ENCODE data around the gene PBRM1. TPM values are rescaled to one million over a fixed set of nuclear protein-coding genes. Genes with fewer than 3 reads are reported as not detected.

The PBRM1 gene
- total RNA-seq, 4 donors from 2014 or later: 89.4 to 118 (median 114) TPM

DNA sequence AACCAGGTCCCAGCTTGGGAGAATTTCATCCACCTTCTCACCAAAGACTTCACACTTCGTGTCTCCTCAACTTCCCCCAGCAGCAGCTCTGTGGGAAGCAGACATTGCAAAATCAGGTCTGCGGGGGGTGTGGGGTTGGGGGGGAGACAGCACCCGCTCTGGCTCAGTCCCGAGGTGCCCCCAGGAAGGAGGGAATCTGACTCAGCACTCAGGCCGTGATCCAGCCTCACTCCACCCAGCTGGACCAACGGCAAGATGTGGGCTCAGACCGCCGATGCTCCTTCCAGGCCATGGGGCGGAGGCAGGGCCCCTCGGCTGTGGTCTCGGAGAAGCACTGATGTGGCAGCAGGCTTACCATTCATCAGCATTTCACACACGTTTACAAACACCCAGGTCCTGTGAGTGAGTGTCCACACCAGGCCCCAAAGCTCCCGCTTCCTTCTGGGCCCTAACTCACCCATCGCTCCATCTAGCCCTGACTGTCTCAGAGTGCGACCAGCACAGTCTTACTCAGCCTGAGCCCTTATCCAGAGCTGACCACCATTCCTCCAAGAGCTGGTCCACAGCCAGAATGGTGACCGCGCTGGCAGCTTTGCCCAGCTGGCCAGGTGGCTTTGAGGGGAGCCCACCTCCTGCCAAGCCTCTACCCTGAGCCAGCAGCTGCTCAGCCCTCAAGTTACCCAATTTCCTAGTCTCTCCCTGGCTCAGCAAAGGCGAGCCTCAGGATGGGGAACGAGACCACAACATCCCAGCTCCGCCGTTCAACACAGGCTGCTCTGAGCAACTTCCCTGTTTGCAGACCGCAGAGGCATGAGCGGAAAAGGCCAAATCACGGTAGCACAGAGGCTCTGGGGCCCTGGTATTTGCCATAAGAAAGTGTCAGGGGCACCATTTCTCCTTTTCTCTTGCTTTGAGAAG is 187.3 kb downstream of the PBRM1 start:
- TF ChIP-seq, protein P1, sequence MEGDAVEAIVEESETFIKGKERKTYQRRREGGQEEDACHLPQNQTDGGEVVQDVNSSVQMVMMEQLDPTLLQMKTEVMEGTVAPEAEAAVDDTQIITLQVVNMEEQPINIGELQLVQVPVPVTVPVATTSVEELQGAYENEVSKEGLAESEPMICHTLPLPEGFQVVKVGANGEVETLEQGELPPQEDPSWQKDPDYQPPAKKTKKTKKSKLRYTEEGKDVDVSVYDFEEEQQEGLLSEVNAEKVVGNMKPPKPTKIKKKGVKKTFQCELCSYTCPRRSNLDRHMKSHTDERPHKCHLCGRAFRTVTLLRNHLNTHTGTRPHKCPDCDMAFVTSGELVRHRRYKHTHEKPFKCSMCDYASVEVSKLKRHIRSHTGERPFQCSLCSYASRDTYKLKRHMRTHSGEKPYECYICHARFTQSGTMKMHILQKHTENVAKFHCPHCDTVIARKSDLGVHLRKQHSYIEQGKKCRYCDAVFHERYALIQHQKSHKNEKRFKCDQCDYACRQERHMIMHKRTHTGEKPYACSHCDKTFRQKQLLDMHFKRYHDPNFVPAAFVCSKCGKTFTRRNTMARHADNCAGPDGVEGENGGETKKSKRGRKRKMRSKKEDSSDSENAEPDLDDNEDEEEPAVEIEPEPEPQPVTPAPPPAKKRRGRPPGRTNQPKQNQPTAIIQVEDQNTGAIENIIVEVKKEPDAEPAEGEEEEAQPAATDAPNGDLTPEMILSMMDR (IDR thresholded peaks at IDR 0.05): no peak
- no peak for DNase-seq (ENCODE audit: low spot score)
- ATAC-seq (ENCODE audit: low FRiP score): peak; percentile 62

DNA sequence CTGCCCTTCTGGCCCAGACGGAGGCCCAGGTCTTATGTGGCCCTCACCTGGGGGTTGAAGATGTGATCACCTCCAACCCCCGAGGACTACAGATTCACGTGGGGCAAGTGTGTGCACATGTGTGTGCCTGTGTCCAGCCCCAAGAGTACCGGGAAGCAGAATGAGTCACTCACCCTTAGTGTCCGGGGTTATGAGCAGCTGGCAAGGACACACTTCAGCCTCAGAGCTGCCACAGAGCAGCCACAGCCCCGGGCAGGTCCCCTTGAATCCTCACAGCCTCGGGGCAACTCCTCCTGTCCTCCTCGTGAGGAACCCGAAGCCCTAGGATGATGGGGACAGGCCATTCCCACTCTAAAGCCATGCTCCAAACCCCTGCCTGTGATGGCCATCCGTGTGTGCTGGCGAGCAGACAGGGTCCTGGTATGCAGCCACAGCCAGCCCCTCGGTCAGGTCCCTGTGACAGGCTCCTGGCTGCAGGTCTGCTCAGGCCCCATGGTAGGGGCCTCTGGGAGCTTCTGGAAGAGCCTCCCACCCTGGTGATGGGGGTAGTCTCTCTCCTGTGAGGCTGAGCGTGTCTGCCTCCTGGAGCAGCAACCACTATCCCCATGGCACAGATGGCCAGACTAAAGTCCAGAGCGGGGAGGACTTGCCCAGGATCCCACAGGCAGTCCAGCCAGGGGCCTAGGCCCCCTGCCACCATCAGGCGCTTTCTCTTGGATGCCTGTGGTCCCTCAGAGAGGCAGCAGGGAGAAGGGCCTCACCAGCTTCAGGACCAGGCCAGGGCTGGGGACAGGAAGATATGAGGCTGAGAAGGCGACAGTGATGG is 189.7 kb downstream of the PBRM1 start:
- DNase-seq (ENCODE audit: low spot score): no peak
- TF ChIP-seq, protein P1 (IDR thresholded peaks at IDR 0.05): no peak
- ATAC-seq (ENCODE audit: low FRiP score): peak; percentile 10

Small RNAs within 50 kb of the gene (small RNA-seq; reads per million reads assigned to genes)
- gene AC006254.2 (not detected), gene RF00569 (5,278 reads per million, percentile 100 among the genes with 10 or more reads in this experiment), gene RF01183 (not detected), gene RNU6-856P (not detected), gene RNU6ATAC16P (not detected), gene SNORD19 (not detected), gene SNORD19B (not detected), gene SNORD69 (4,208 reads per million, percentile 99 among the genes with 10 or more reads in this experiment)

Other genes with a start within 250 kb of the PBRM1 start
- gene SEMA3G, start 240.8 kb downstream of the PBRM1 start, total RNA-seq: 100 to 1,000 TPM in 3 of 4 donors, 10 to 100 TPM in 1; 21.3 to 200 (median 131) TPM
- 1 to 10 TPM in 2 of 4 donors, not detected in 2; 2.4 to 2.5 TPM for gene TNNC1, start 231.9 kb downstream of the PBRM1 start, total RNA-seq
- gene NISCH, start 230.3 kb downstream of the PBRM1 start, total RNA-seq: 10 to 100 TPM; 59.8 to 82.3 (median 68.5) TPM
- 100 to 1,000 TPM; 231 to 610 (median 304) TPM for gene STAB1, start 190.6 kb downstream of the PBRM1 start, total RNA-seq
- 10 to 100 TPM; 18.3 to 50.3 (median 39.5) TPM for gene NT5DC2, start 152.1 kb downstream of the PBRM1 start, total RNA-seq
- gene UQCC5, start 149.3 kb downstream of the PBRM1 start, total RNA-seq: 10 to 100 TPM in 2 of 4 donors, 1 to 10 TPM in 2; 3.2 to 27.9 (median 13.8) TPM
- gene GNL3, start 119 bp upstream of the PBRM1 start, total RNA-seq: 100 to 1,000 TPM in 2 of 4 donors, 10 to 100 TPM in 2; 55.8 to 371 (median 93.0) TPM
- 10 to 100 TPM; 24.0 to 53.0 (median 45.4) TPM for gene GLT8D1, start 19.9 kb upstream of the PBRM1 start, total RNA-seq
- gene SPCS1, start 20.2 kb upstream of the PBRM1 start, total RNA-seq: 100 to 1,000 TPM in 2 of 4 donors, 10 to 100 TPM in 2; 49.2 to 138 (median 84.9) TPM
- gene NEK4, start 85.0 kb upstream of the PBRM1 start, total RNA-seq: 10 to 100 TPM; 16.8 to 22.0 (median 18.7) TPM
- under 1 TPM in 1 of 4 donors, not detected in 3; 0.94 TPM for gene ITIH1, start 91.7 kb upstream of the PBRM1 start, total RNA-seq
- 1 to 10 TPM in 3 of 4 donors, under 1 TPM in 1; 0.93 to 2.8 (median 1.9) TPM for gene ITIH3, start 108.9 kb upstream of the PBRM1 start, total RNA-seq
- 10 to 100 TPM in 1 of 4 donors, 1 to 10 TPM in 3; 1.2 to 18.8 (median 3.6) TPM for gene ITIH4, start 144.8 kb upstream of the PBRM1 start, total RNA-seq
- gene MUSTN1, start 149.1 kb upstream of the PBRM1 start, total RNA-seq: 10 to 100 TPM in 1 of 4 donors, 1 to 10 TPM in 3; 2.8 to 34.7 (median 6.4) TPM
- 10 to 100 TPM; 15.1 to 34.7 (median 18.8) TPM for gene STIMATE, start 211.6 kb upstream of the PBRM1 start, total RNA-seq

Measured in omental fat pad (tissue), 4 donors.